Ishikawa (cell line): ENCODE results near the gene CXADR.

Source experiments
- CEBPB ChIP-seq: IDR thresholded peaks from 2 replicates; pipeline ENCODE4 v1.6.1; 2012
- CREB1 ChIP-seq: IDR thresholded peaks from 2 replicates; pipeline ENCODE4 v1.6.1; 2012; ENCODE audit warnings: low read depth
- EGR1 ChIP-seq: IDR thresholded peaks from 2 replicates; pipeline ENCODE4 v1.6.1; 2012
- EP300 ChIP-seq: IDR thresholded peaks from 2 replicates; pipeline ENCODE4 v1.6.1; 2012; ENCODE audit warnings: borderline replicate concordance
- FOXM1 ChIP-seq: IDR thresholded peaks from 2 replicates; pipeline ENCODE4 v1.6.1; 2012; ENCODE audit warnings: low read depth, borderline replicate concordance
- MAX ChIP-seq: IDR thresholded peaks from 2 replicates; pipeline ENCODE4 v1.6.1; 2012
- NFIC ChIP-seq: IDR thresholded peaks from 2 replicates; pipeline ENCODE4 v1.6.1; 2012
- RAD21 ChIP-seq: IDR thresholded peaks from 2 replicates; pipeline ENCODE4 v1.6.1; 2012; ENCODE audit warnings: low read depth
- REST ChIP-seq: IDR thresholded peaks from 2 replicates; pipeline ENCODE4 v1.6.1; 2012; ENCODE audit warnings: low read depth, mild to moderate bottlenecking
- TAF1 ChIP-seq: IDR thresholded peaks from 2 replicates; pipeline ENCODE4 v1.6.1; 2012; ENCODE audit warnings: low read depth, mild to moderate bottlenecking
- TCF12 ChIP-seq: IDR thresholded peaks from 2 replicates; pipeline ENCODE4 v1.6.1; 2012; ENCODE audit warnings: low read depth
- TEAD4 ChIP-seq: IDR thresholded peaks from 2 replicates; pipeline ENCODE4 v1.6.1; 2012
- YY1 ChIP-seq: IDR thresholded peaks from 2 replicates; pipeline ENCODE4 v1.6.1; 2012; ENCODE audit warnings: low read depth
- ZBTB7A ChIP-seq: IDR thresholded peaks from 2 replicates; pipeline ENCODE4 v1.6.1; 2012; ENCODE audit warnings: low read depth
- TF ChIP-seq, protein P1 (sequence below): IDR thresholded peaks from 2 replicates; pipeline ENCODE4 v1.6.1; 2012

CXADR gene

DNA sequence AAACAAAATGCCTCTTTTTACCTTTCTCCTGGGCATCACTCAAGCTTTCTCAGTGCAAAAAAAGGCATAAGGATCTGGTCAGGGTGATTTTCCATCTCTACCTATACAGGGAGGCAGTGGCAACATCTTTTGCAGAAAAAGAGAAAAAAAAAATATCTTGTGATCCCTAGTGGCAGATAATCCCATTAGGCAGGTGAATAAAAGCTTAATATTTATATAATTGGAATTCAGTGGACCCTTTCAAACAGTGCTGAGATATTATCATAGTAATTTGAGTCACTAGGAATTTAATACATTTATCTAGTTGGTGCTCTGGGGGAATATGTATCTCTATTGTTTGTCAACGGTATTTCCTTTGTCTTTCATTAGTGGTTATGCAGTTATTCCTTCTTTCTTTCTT lies 29.9 kb upstream of the CXADR start:
- TF ChIP-seq YY1 (no peak), CEBPB (no peak)

GRCh38 chr21:17488620-17489019 lies 24.2 kb upstream of the CXADR start:
- TF ChIP-seq TAF1 (no peak), NFIC (no peak), CREB1 (no peak), MAX (no peak), REST (no peak), TCF12 (no peak), ZBTB7A (no peak), EGR1 (no peak), EP300 (no peak), TEAD4 (no peak), CEBPB (no peak), RAD21 (no peak), YY1 (no peak)
- TF ChIP-seq, protein P1, sequence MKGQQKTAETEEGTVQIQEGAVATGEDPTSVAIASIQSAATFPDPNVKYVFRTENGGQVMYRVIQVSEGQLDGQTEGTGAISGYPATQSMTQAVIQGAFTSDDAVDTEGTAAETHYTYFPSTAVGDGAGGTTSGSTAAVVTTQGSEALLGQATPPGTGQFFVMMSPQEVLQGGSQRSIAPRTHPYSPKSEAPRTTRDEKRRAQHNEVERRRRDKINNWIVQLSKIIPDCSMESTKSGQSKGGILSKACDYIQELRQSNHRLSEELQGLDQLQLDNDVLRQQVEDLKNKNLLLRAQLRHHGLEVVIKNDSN: no peak

DNA sequence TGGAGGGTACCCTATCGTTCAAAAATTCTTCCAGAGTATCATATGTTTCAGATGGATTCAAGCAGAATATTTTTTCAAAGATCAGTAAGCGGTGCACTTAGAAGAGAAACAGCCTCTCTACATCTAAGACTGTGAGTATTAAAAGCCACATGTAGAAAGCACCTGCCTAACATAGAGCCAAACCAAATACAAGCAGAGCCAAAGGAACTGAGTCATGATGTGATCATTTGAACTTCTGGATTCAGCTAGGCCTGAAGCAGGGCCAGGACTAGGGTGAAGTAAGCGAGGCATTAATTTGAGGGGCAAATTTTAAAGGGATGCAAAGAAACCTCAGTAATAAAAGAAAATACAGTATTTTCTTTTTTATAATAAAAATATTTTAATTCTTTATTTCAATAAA lies 23.3 kb upstream of the CXADR start:
- TF ChIP-seq NFIC: 0 out of 2 replicates have a peak, but pooled peaks have one; percentile 13

DNA sequence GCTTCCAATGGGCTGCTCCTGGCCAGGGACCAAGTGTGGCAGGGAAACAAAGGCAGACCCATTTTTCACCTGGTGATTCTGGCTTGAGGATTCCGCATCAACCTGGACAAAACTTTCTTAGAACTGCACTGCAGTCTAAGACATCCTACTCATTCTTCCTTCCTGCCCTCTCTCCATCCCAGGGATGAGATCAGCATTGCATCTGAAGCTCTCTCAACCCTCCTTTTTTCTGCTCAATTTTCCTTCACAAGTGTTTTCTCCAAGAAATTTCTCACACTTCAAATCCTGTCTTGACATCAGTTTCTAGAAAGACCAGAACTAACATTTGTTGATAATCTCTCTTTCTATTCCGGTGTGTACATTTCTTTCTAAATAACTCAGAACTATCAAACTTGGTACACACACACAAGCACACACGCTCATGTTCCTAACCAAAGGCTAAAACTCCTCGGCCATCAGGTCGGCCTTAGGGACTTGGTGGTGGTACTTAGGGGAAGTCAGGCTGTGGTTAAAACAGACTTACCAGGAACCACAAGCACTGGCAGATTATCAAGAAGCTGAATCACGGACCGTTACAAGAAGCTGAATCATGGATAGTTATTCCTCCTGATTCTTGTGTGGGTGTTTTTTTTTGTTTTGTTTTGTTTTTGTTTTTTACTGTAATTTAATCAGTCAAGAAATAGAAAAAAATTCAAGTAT lies 21.0 kb upstream of the CXADR start:
- TF ChIP-seq MAX (no peak), ZBTB7A (no peak), TEAD4 (no peak), RAD21 (no peak)

GRCh38 chr21:17492415-17493168 lies 20.3 kb upstream of the CXADR start:
- TF ChIP-seq ZBTB7A: no peak
- TF ChIP-seq, protein P1: no peak
- TF ChIP-seq CEBPB: no peak
- TF ChIP-seq EP300: no peak
- TF ChIP-seq REST: no peak

GRCh38 chr21:17494051-17494450 lies 18.8 kb upstream of the CXADR start:
- TF ChIP-seq FOXM1: no peak
- no peak for TF ChIP-seq YY1
- no peak for TF ChIP-seq MAX
- TF ChIP-seq CEBPB: no peak
- no peak for TF ChIP-seq ZBTB7A
- no peak for TF ChIP-seq REST
